Body of pancreas (tissue), 4 donors: ENCODE results near the gene PSMG3.

Experiments used
- POLR2A ChIP-seq, 3 donors: fragments of 450-650 bp; IDR thresholded peaks; one replicate each; pipeline ENCODE4 v1.6.1; 2016; ENCODE audit warnings: antibody characterized with exemption in 3 of 3, mild to moderate bottlenecking in 2 of 3
- TF ChIP-seq, protein P1 (sequence below), 7 experiments: fragments of 450-650 bp in 4 of 7; fragments of 200-600 bp in 3 of 7; sonication (generic) in 3 of 7; IDR thresholded peaks; one replicate each; pipeline ENCODE4 v1.5.1; 2016 to 2019; ENCODE audit warnings: antibody characterized with exemption in 7 of 7

DNA sequence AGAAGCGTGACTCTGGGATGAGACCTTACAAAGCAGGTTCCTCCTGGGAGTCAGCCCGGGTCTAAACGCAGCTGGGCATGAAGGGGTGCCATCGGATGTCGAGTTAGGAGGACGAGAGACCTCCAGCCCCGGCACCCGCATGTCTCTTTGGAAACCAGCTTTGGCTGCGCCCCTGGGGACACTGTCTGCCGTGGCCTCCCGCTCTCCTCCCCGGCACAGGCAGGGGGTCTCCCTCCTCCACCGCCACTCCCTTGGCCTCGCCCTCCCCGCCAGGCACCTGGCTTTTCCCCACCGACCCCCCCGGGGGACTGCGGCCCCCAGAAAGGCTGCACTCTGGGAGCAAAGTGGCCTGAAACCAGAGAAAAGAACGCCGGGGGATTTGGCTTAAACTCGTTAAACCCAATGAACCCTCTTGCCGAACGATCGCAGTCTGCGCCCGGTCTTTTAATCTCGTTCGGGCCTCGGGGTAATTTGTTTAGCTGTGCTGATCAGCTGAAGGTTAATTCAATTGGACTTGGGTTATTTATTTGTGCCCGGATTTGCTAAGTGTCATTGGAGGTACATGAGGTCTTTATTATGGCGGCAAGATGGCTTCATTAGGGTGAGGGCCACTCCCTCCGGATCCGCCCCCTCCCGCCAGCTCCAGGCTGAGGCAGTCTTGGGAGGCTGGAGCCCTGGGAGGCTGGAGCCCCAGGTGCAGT lies 16.4 kb upstream of the PSMG3 start:
- TF ChIP-seq, protein P1, sequence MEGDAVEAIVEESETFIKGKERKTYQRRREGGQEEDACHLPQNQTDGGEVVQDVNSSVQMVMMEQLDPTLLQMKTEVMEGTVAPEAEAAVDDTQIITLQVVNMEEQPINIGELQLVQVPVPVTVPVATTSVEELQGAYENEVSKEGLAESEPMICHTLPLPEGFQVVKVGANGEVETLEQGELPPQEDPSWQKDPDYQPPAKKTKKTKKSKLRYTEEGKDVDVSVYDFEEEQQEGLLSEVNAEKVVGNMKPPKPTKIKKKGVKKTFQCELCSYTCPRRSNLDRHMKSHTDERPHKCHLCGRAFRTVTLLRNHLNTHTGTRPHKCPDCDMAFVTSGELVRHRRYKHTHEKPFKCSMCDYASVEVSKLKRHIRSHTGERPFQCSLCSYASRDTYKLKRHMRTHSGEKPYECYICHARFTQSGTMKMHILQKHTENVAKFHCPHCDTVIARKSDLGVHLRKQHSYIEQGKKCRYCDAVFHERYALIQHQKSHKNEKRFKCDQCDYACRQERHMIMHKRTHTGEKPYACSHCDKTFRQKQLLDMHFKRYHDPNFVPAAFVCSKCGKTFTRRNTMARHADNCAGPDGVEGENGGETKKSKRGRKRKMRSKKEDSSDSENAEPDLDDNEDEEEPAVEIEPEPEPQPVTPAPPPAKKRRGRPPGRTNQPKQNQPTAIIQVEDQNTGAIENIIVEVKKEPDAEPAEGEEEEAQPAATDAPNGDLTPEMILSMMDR (IDR thresholded peaks at IDR 0.05): no peak
- no peak for TF ChIP-seq POLR2A (IDR thresholded peaks at IDR 0.05)
